Endothelial cell of hepatic sinusoid (primary cell): ENCODE data around the gene LRRC63.
"Not testable (repeated sequence)": the region's sequence is repeated elsewhere in the genome, so short reads cannot be mapped to it uniquely, and the experiment has no call there.

Source experiments
- in situ Hi-C: cut with HindIII; loops from 2 replicates; pipeline ENCODE4 v1.10.0; 2017; ENCODE audit warnings: low sequenced_read_pairs

The LRRC63 gene

DNA sequence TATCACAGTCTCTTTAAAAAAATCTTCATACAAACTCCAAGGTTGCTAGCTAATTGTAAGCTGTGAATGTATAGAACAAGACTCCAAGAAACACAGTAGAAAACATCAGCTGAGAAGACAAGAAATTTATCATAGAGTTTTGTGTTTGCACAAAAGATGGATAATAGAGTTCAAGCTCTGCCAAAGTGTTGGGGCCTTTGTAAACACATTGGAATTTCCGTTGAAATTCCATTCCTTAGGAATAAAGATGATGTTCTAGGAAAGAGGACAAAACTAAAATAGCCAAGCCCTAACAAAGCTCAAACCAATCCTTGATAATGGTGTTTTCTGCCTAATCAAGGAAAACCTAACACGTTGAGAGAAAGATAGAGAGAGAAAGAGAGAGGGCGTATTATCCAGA lies 20.6 kb downstream of the LRRC63 start:
- in situ Hi-C loops: no loop called here

DNA sequence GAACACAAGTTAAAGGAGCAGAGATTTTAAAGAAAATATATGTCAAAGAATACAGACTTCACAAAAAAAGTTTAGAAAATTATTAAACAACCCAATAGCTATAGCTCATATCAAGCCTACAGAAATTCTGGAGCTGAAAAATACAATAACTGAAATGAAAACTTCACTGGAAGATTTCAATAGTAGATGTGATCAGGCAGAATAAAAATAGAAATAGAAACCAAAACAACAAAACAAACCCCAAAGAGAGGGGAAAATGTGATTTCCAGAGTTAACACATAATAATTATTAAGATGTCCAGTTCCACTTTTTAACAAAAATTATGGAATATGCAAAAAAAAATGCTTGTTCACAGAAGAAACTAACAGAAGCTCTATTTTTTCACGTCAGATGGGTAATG lies 23.6 kb downstream of the LRRC63 start:
- in situ Hi-C loops: no loop called here

GRCh38 chr13:46265292-46265691 lies 53.6 kb downstream of the LRRC63 start:
- in situ Hi-C loops: no loop called here

GRCh38 chr13:46267166-46267565 lies 55.4 kb downstream of the LRRC63 start:
- in situ Hi-C loops: no loop called here

DNA sequence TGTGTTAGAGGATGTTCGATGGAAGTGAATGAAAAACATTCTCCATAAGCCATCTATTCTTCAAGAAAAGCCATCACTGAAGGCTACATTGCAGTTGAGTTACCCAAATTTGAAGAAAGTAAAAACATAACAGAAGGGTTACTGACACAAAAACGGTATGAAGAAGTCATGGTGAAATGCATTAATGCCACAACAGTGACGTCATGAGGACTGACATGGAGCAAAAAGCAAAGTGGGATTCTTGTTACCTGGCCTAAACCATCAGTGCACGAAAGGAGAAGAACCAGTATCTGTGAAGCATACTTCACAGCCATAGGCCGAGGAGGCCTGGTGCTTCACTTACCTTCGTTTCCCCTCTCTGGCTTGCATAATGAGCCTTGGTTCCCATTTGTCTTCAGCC lies 58.7 kb downstream of the LRRC63 start:
- in situ Hi-C loops: no loop called here

DNA sequence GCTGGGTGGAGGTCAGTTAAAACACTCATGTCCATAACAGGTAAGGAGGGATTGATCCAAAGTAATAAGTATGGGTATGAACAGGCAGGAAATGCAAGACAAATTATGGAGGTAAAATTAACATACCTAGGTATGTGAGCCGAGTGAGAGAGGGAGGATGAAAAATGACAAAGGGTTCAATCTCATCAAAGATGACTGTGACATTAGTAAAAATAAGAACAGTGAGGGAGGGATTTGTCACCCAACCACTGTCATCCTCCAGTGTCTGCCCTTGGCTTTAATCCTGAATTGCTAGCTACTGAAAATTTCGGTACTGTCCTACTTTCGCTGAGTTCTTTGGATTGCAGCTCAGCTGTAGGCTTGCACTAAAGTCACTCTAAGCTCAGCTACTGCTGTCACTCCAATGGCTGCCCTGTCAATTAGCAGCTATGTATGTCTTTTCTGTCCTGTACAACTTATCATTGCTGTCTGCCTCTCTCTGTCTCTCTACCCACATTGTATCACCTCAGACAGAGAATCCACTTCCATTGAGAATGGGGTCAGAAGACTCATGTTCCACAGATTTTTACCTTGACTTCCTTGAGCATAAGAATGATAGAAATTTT lies 62.5 kb downstream of the LRRC63 start:
- in situ Hi-C loops: no loop called here

DNA sequence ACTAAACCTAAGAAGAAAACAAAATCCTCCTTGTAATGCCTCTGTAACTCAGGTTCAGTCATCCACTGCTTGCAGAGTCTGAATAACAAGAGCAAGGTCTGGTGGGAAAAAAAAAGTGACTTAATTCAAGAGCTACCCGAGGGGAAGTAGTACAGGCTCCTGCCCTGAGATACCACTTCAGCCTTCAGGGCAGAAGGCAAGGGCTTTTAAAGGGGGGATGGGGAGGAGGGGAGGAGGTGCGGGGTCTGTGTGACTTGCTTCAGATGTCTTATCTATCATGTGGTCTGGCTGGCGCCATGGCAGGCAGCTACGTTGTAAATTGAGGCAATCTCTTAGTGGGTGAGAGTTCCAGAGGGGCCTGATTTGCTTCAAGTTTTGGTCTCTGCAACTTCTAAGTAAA lies 66.7 kb downstream of the LRRC63 start:
- in situ Hi-C loops: no loop called here

- in situ Hi-C loops: no loop called here
These were observed 70.1 kb downstream of the LRRC63 start for GRCh38 chr13:46281779-46282178.

- in situ Hi-C loops: not testable (repeated sequence)
These were observed 72.4 kb downstream of the LRRC63 start for GRCh38 chr13:46283912-46284824.

GRCh38 chr13:46286972-46287371 lies 75.2 kb downstream of the LRRC63 start:
- in situ Hi-C loops: no loop called here

- in situ Hi-C loops: no loop called here
These were observed 77.0 kb downstream of the LRRC63 start for GRCh38 chr13:46288570-46289259.

DNA sequence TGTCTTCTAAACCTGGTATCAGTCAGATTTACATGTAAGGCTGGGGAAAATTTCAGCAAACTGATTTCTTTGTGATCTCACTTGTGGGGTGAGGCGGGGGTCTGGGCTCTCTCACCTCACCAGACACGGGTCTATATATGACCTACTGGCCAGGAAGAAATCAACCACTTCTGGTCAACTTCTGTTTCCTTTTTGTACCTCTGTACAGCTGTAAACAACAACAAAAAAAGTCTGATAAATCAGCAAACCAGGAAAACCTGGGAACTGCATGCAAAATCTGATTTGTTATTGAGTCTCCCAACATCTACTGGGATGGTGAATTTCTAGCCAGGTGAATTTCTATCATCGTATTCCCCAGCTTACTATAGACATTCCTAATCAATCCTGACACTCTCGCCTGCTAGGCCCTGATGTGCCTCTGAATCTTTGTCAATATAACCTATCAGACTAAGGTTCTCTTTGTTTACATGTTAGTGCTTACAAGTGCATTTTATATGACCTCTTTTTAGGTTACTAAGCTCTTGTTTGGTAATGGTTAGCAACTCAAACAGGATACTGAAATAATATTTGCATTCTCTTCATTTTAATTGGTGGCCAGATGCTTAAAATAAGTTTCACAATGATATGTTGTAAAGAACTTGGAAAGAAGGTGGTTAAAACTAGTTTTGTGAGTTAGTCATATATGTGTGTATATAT lies 77.7 kb downstream of the LRRC63 start:
- in situ Hi-C loops: no loop called here

DNA sequence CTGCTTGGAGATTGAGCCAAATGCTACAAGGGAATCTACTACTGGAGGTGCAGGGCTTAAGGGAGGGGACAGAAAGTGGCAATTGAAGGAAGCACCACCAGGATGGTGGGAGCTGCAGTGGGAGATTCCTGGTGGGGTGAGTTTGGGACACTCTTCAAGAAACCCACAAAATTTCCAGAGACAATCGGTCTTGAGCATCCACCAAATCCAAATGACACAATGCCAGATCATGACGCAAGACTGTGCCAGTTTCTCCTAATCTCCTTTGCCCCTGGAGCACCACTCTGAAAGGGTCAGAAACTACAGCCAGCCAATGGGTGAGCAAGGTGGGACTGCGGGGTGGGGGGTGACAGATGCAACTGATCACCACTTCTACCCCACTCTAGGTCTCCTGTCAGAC lies 78.7 kb downstream of the LRRC63 start:
- in situ Hi-C loops: no loop called here

GRCh38 chr13:46293436-46293835 lies 81.7 kb downstream of the LRRC63 start:
- in situ Hi-C loops: no loop called here

DNA sequence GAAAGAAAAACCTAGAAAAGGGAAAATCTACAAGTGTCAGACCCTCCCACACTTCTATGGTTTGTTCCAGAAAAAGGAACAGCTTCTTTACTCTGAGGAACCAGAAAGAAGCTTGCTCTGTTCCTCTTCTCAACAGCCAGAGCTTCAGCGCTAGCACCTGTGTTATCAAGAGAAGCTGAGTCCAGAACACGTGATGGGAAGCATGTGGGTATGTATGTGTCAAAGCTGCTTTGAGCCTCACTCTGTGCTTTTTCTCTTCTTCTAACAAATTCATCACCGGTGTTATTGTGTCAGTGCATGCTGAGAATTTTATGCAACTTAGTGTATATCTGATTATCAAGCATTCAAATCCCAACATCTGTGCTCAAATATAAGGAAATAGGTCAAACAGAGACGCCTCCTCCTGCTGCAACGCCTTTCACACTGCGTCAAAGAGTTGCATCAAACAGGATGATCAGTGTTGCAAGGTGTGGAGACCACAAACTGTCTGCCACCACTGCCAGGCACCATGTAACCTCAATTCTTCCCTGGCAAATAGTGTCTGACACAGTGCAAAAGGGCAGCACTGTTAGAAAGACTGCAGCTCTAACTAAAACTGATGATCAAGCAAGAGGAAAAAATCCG lies 83.9 kb downstream of the LRRC63 start:
- in situ Hi-C loops: no loop called here

DNA sequence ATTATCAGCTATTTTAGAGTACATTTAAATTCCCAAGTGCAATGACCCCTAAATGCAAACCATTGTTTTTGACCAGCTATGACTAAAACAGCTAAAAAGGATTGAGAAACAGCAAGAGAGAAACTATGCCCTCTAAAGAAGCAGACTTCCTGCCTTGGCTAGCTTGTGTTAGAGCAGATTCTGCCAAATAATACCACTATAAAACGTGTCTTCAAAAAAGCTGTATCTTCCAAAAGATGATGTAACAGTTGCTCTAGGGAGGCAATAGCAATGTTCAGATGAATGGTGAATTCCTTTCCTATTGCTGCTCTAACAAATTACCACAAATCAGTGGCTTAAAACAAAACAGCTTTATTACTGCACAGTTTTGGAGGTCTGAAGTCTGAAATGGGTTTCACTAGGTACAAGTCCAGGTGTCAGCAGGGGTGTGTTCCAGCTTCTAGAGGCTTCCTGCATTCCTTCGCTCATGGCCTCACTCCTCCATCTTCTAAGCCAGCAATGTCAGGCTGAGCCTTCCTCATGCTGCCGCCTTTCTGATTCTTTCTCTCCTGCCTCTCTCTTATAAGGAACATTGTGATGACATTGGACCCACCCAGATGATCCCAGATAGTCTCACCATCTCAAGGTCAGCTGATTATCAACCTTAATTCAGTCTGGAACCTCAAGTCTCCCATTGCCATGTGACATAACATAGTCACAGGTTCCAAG lies 84.5 kb downstream of the LRRC63 start:
- in situ Hi-C loops: no loop called here

DNA sequence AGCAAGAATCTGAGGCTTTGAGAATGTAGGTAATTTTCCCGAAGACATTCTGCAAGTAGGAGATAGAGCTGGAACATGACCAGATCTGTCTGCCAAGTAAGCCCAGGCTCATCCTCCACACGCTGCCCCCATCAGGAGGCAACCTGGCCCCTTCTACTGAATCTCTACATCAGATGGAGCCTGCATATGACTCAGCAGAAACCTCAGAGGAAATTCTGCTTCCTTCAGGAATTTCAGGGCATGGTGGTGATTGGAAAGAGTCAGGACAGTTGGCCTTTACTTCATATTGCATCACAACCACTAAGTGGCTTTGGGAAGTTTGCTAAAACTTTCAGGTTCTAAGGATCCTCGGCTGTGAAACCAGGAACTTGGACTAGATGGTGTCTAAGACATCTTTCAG lies 85.2 kb downstream of the LRRC63 start:
- in situ Hi-C loops: no loop called here

- in situ Hi-C loops: no loop called here
These were observed 85.7 kb downstream of the LRRC63 start for GRCh38 chr13:46297361-46297811.

- in situ Hi-C loops: no loop called here
These were observed 92.1 kb downstream of the LRRC63 start for GRCh38 chr13:46303742-46304385.

DNA sequence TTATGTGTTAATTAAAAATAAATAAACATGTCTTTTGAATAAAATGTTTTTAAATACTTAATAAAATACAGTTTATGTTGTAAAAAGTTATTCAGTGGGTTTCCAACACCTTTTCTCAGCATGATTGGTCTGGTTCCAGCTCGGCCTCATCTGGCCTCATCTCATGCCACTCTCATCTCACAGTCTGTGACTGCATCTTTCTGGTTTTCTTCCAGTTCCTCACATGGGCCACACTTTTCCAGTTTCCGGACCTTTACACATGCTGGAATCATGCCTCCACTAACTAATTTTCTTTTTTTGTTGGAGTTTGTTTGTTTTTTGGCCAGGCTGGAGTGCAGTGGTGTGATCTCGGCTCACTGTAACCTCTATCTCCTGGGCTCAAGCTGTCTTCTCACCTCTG lies 92.8 kb downstream of the LRRC63 start:
- in situ Hi-C loops: no loop called here
